Dermis microvascular lymphatic vessel endothelial cell (primary cell): ENCODE measurements around the gene IGDCC3. TPM values are rescaled to one million over a fixed set of nuclear protein-coding genes. Genes with fewer than 3 reads are reported as not detected.
"Not testable (repeated sequence)": the region's sequence is repeated elsewhere in the genome, so short reads cannot be mapped to it uniquely, and the experiment has no call there.

ENCODE experiments used
- DNase-seq, 2 donors: peaks; one replicate each; pipeline versions ENCODE4 v3.0.0 to v3.0.0-alpha.2; 2010; ENCODE audit warnings: low read depth in 2 of 2
- total RNA-seq: library from RNA; depleted of rRNA; stranded (reverse); fragments of >200 nt; gene quantifications from 2 replicates; pipeline ENCODE4 v1.2.1, GENCODE V29; 2014

IGDCC3 gene
- total RNA-seq, 1 donor from 2014 or later: not detected

DNA sequence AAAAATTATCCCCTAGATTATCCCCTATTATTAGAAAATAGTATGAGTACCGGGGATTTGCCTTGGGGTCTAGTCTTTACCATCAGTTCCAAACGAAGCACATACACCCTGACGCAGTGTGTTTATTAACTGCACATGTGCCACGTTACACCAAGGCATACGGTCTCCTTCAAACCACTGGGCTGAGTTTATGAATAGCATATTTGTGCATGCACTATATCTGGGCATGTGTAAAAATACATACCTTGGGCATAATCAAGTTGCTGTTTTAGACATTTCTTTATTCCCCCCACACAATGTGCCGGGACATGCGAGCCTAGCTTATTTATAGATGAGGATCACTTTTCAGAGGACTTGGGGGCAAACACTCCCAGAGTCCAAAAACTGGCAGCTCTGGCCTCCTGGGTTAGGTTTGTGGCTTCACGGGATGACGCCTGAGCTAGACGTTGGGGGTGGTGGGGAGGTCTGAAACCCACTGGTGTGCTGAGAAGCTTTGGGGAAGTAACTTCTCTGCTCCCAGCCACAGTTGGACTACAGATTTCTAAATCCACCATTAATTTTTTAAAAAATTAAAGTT is 28.7 kb upstream of the IGDCC3 start:
- DNase-seq: no peak

DNA sequence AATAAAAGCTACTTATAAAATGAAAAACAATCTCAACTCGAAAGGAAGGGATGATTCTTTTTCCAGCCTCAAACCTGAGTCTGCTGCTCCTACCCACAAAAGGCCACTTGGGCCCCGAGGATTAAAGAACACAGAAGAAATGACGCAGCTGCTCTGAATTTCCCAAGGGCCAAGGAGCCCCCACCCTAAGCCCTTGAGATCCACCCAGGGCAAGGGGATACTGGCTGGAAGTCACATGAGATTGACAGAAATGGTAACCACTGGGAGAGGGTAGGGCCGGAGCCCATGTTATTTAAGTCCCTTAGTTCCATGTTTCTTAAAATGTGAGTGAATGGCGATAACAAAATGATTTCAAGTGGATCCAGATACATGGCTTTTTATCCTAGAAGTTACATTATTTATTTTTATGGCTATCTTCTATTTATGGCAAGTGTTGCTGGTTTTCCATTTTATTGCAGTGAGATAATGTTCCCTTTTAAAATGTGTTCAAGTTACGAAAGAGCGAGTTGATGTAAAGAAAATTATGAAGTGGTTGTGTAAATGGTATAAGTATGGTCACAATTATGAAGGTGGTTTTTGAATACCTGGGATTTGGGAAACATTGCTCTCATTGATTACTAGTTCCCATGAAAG is 28.1 kb upstream of the IGDCC3 start:
- no peak for DNase-seq

DNA sequence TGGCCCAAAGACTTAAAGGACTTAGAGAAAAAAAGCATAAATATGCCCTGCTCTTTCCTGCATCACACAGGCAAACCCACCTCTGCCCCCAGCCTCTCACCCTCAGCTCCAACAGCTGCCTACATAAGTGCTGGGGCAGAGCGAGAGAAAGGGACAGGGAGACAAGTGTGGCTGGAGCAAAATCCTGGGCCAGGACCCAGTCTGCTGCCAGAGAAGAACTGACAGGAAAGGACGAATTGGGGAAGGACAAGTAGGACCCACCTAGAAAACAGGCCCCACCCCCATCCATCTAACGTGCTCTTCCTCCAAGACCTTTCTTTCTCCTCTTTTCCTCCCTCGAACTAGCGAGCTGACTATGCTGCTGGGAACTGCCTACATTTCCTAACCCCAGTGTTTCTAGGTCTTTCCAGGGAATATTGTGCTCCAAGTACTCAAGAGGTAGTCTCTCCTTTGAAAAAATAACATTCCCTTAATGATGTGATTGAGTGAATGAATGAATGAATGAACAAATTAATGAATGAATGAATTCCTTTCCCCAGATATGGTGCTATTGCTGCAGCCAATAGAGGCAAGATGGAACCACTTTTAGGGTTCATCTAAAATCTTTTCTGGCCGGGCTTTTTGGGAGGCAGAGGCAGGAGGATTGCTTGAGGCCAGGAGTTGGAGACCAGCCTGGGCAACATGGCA is 26.5 kb upstream of the IGDCC3 start:
- no peak for DNase-seq

DNA sequence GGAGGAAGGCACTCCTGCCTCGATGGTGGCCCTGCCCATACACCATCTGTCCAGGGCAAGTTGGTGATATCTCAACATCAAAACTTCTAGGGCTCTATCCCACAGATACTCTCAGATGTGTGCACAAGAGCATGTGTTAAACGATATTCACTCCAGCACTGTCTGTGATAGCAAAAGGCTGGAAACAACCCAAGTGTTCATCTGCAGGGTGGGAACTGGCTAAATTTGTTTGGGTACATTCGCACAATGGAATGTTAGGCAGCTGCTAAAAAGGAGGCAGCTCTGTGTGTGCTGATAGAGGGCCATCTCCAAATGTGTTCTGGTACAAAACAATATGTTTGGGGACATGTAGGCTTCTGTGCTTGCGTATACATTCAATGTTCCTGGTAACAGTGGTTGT is 25.2 kb upstream of the IGDCC3 start:
- no peak for DNase-seq

DNA sequence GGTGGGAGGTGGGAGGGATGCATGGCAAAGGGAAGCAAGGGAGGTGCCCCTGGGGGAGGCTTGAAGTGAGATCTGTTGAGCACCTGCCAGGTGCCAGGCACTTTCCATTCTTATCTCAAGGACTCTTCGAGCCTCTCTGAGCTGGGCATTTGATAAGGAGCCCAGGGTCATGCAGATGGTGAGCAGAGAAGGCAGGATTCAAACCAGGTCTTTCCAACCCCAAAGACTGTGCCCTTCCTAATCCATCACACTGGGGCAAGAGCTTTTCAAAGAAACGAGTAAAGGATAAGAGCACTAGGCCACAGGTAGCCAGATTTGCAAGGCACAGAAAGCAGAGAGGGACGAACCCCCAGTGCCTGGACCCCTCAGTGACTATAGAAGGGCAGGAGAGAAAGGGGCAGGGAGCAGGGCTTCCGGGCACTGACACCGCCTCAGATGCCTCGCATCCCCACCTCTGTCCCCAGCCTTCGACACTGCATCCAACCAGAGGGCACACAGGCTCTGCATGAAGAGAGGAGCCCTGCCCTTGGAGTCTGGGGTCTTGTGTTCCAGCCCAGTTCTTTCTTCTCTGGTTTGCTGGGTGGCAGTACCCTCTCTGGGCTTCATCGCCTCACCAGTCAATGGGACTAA is 23.9 kb upstream of the IGDCC3 start:
- DNase-seq: no peak

DNA sequence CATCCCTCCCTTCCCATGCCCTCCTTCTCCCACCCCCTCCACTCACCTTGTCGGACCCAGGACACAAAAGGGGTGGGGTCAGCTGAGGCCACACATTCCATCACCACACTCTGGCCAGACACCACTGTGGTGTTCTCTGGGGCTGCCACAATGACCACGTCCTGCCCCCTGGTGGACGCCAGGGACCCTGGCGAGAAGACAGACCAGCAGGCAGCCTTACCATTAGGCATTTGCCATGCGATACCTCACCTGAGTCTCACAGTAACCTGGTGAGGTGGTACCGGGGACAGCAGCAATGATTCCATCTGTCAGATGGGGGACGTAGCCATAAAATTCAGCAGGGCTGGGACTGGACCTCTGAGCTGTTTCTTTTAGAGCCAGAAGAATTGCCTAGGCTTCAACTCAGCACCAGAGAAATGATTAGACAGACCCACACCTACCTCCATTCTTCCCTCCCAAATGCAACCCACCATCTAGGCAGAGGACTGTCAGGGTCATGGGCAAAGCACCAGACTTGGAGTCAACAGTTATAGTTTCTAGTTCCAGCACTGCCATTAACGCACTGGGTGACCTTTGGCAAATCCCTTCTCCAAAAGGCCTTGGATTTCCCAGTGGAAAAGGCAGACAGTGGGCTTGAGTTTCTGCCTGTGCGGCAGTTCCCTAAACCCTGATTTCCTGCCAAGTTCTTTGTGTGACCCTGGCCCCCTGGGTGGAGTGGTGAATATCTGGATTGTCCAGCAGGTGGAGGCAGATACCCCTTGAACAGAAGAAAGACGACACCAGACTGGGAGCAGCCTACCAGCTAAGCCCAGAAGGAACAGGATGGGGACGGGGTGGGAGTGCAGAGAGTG is 23.2 kb upstream of the IGDCC3 start:
- DNase-seq: peak; percentile 58 to 68

DNA sequence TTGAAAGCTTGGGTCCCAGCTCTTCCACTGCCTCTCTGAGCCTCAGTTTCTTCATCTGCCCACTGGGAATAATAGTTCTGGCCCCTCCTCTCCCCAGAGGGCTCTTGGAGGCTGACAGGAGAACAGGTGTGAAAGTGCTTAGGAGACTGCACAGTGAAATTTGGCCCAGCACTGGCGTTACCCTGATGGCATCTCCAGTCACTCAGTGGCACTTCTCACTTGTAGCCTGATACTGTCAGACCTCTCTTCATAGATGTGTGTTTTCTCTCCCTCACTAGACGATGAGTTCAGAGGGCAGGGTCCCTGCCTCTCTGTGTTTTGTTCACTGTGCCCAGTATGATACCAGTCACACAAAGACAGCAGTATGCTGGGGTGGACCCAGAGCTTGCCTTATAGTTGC is 22.2 kb upstream of the IGDCC3 start:
- no peak for DNase-seq

DNA sequence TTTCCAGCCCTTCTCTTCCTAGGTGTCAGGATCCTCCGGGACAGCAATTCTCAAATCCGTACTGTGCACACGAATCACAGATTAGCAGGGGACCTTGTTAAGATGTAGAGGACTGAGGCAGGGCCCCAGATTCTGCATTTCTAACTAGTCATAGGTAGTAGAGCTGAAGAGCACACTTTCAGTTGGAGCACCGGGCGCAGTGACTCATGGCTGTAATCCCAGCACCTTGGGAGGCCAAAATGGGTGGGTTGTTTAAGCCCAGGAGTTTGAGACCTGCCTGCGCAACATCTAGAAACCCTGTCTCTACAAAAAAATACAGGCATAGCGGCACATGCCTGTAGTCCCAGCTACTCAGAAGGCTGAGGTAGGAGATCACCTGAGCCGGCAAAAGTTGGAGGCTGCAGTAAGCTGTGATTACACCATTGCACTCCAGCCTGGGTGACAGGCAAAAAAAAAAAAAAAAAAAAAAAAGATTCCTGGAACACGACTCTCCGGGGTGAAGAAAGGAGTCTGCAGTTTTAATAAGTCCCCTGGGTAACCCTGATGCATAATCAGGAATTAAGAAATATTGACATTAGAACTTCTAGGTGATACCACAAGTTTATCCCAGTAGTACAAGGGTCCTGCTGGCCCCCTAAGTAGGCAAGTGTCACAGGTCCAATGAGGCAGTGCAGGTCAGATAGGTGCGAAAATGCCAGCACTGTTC is 21.4 kb upstream of the IGDCC3 start:
- DNase-seq: no peak

DNA sequence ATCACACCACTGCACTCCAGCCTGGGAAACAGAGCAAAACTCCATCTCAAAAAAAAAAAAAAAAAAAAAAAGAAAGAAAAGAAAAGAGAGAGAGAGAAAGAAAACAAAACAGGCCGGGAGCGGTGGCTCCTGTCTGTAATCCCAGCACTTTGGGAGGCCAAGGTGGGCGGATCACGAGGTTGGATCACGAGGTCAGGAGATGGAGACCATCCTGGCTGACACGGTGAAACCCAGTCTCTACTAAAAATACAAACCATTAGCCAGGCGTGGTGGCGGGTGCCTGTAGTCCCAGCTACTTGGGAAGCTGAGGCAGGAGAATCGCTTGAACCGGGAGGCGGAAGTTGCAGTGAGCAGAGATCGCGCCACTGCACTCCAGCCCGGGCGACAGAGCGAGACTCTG is 20.7 kb upstream of the IGDCC3 start:
- not testable (repeated sequence) for DNase-seq

DNA sequence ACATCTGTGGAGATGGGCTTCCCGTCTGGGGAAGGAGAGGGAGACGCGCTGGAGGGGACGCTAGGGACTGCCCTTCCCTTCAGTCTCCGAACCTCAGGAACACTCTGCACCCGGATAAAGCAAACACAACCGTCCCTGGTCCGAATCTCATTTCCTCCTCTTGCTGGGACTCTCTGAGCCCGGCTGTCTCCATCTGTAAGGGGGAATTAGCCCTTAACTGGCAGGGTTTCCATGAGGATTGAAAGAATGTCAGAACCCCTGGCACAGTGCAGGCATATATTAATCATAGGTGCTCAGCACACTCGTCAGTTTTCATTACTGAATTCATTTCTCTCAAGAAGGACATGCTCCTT is 19.1 kb upstream of the IGDCC3 start:
- DNase-seq: no peak

DNA sequence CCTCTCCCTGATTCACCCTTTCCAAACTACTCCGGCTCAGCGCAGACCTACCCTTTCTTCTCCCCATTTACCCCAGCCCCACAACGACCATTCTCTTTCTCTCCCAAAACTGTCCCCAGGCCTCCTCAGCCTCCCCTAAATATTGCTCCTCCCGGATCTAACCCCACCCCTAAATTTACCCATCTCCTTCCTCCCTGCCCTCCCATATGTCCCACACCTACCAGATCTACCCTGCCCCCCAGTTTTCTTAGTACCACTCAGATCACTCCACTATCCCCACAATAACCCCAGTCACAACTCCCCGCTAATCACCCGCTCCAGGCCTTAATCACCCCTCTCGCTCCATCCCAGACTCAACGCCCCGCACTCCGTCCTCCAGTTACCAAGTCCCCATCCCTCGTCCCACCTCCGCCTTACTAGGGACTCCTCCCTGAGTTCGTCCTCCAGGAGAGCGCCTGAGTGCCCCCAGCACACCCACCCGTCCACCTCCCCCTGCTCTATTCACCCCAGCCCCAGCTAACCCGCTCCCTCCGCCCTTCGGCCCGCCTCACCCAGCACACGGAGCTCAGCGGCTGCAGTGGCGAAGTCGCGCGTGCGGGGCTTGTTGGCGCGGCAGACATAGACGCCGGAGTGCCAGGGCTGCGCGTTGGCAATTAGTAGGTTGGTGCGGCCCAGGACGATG is 18.6 kb upstream of the IGDCC3 start:
- DNase-seq: no peak

DNA sequence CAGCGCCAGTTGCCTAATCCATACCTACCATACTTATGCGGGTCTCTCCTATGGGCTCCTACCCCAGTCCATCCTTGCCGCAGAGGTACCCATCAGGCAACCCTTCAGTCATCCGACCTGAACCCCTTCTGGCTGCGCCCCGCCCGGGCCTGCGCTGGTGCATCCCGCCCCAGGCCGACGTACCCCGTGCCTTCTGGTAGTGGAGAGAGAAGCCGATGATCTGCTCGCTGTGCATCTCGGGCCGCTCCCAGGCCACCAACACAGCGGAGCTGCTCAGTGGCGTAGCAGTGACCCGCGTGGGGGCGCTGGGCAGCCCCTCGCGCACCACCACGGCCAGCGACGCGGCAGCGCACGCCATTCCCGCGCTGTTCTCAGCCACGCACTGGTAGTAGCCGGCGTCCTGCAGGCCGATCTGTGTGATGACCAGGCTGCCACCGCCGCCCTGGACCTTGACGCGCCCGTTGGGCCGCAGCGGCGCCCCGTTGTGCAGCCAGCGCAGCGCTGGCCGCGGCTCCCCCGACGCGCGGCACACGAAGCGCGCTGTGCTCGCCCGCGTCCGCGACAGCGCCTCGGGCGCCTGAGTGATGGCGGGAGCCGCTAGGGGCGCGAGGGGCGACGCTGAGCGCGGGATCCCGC is 17.9 kb upstream of the IGDCC3 start:
- no peak for DNase-seq

DNA sequence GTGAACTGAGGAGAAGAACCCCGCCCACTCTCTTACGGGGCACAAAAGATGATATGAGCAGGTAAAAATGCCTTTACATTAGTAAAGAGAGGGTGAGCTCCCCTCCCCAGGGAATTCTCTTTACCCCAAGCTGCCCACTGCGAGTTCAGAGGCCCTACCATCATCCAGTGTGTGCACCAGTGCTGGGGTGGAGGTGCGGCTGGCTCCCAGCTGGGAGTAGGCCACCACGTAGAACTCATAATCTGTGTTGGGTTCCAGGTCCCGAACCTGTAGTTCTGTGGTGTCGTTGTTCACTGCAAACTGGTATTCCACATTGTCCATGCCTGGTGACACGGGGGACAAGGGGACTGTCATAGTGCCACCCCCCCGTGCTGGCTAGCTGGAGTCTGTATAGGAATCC is 17.1 kb upstream of the IGDCC3 start:
- DNase-seq: no peak

DNA sequence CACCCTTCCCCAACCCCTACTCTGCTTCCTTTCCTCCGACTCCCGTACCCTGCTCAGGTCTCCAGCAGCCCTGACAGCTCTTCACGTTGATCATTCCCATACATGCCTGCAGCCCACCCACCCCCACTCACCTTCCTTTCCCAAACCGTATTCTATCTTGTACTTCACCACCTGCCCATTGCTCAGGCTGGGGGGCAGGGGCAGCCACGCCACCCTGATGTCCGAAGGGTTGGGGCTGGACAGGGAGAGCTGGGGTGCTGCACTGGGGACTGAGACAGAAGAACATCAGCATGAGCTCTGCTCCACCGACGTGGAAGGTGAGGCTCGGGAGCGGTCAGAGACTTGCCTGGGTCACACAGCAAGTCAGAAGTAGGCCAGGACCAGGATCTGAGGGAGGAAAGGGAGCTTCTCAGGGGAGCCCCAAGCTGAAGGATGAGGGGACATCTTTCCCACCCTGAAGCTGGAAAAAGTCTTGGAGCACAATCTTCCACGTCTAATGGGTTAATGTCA is 16.5 kb upstream of the IGDCC3 start:
- no peak for DNase-seq

DNA sequence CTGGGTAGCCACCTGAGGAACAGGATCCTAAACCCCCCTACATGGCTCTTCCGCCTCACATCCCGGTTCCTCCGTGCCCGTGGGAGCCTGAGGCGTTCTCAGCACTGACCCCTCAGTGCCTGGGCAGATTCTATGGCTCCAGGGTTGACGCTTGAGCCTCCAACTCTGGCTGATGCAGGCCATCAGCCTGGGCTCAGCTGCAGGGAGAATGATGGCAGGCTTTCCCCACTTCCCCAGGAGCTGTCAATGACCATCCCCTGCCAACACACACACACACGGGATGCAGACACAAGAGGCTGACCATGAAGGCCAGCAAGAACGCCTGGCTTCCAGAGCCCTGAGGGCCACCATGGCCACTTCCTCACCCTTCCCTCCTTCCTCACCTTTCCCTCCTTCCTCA is 15.8 kb upstream of the IGDCC3 start:
- no peak for DNase-seq

DNA sequence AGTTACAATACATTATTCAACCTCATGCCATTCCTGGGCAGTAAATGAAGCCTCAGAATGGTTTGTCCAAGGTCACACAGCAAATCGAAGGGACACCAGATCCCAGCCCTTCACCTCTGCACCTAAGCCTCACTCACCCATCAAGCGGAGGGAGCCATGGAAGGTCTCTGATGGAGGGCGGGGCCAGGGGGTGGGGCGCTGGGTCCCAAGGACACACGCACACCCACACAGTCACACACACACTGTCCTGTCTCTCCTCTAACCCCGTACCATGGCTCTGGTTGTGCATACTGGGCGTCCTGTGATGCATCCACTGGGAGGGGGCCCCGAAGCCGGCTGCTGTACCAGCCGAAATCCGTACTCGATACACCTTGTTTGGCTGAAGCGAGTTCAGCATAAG is 15.3 kb upstream of the IGDCC3 start:
- DNase-seq: no peak

DNA sequence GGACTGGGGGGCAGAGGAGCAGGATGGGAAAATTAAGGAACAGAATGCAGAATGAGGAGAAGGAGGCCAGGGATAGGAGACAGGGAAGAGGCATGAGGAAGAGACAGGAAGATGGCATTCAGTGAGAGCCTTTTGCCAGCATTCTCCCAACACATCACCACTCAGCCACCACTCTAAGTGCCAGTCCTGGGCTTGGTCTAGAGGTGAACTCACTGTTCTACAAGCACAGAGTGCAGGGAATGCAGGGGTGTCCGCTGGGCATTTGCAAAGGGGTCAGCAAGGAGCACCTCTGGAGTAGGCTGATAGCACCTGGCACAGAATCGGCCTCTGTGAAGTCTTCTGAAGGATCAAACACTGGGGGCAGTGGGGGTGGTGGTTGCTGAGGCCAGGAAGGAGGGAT is 14.6 kb upstream of the IGDCC3 start:
- DNase-seq: no peak

DNA sequence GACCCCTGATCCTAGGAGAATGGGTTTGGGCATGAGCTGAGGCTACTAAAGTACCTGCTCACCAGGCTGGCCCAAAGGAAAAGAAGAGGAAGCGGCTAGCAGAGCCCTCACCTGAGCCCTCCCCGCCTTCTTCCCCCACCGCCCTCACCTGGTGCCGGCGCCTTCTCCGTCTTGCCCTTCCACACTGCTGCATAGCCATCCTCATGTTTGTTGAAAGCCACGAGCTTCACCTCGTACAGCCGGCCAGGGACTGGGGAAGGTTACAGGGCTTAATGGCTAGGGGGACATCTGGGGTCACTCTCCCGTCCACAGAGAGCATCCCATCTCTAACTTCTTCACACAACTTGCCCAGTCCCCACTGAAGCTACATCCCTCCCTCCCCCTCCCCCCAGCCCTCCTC is 13.9 kb upstream of the IGDCC3 start:
- no peak for DNase-seq

DNA sequence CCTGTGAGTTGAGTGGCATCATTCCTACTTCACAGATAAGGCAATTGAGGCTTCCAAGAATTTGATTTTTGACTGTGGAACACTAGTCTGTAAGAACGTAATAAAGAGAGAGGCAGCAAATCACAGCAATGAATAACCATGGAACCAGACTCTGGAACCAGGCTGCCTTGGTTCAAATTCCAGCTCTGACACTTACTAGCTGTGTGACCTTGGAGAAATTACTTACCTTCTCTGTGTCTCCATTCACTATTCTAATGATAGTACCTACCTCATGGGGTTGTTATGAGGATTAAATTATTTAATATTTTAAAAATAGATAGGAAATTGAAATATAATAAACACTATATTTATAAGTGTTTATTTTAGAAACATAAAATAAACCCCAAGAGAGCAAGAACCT is 12.6 kb upstream of the IGDCC3 start:
- DNase-seq: no peak

DNA sequence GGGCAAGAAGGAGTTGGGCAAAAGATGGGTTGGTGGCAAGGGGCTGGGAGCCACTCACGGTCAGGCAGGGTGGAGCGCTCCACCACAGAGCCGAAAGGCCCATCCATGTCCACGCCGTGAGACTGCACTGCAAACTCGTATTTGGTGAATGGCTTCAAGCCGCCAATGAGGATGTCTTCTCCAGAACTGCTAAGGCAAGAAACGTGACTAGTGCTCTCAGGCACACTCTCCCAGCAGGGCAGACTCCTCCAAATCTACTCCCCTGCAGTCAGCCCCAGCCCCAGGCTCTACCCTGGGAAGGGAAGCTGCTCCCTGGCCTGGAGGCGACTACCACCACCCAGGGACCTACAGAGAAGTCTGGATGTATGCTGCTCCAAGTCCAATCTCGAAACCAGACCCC is 11.4 kb upstream of the IGDCC3 start:
- no peak for DNase-seq
